Measurements from ENCODE around the gene KCNQ4. TPM values are rescaled to one million over a fixed set of nuclear protein-coding genes. Genes with fewer than 3 reads are reported as not detected.
A peak's percentile ranks its signal among the peaks of the same experiment; 100 is the strongest.

KCNQ4 gene
- total and polyA plus RNA-seq, 2 donors from 2014 or later = 0.65 to 1.2 TPM

- FAIRE-seq = no peak
These were observed 104.1 kb downstream of the KCNQ4 start for GRCh38 chr1:40887652-40888051.

More at GRCh38 chr1:40887652-40888051, 104.1 kb downstream of the KCNQ4 start:
- Histone ChIP-seq H3K27ac (ENCODE audit: low read depth in 2 of 2, low read length in 2 of 2) (no peak overlapping the region), H3K36me3 (ENCODE audit: control insufficient read depth in 2 of 3, insufficient read depth in 3 of 3, low read length in 3 of 3) (no peaks in the 10 kb centered on the region), H3K9me3 (ENCODE audit: control insufficient read depth in 2 of 3, insufficient read depth in 1 of 3, low read length in 3 of 3) (no peaks in the 10 kb centered on the region), H3K27me3 (ENCODE audit: control insufficient read depth, insufficient read depth, low read length) (peaks cover 8% of the 10 kb centered on the region), H3K9ac (ENCODE audit: low read length in 3 of 3) (no peak overlapping the region), H3K4me1 (ENCODE audit: control insufficient read depth in 2 of 3, insufficient read depth in 2 of 3, low read depth in 1 of 3, low read length in 3 of 3) (no peaks in the 10 kb centered on the region), H3K4me3 (ENCODE audit: low read length in 3 of 3) (no peak overlapping the region)
- no peak for DNase-seq
- TF ChIP-seq CTCF (IDR thresholded peaks at IDR 0.05; ENCODE audit: borderline replicate concordance, extremely low read depth, insufficient read depth) = no peak
- intact Hi-C loops (cut with DNase I) = no loop called here

Small RNA genes lying within 50 kb of the gene (microRNA-seq; reads per million reads assigned to microRNA genes)
- gene MIR30C1 (22.0 reads per million, percentile 32 among the genes with 10 or more reads in this experiment), gene MIR30E (3,539 reads per million, percentile 90 among the genes with 10 or more reads in this experiment)

Other genes starting within 250 kb of the KCNQ4 start
- gene RIMS3, start 118.1 kb upstream of the KCNQ4 start, total RNA-seq = 6.2 TPM
- 1.6 TPM for gene RIMS3, start 118.1 kb upstream of the KCNQ4 start, polyA plus RNA-seq (ENCODE audit: insufficient read depth, low read depth, low replicate concordance)
- gene NFYC, start 92.1 kb upstream of the KCNQ4 start, total RNA-seq = 69.3 TPM
- 52.1 TPM for gene NFYC, start 92.1 kb upstream of the KCNQ4 start, polyA plus RNA-seq (ENCODE audit: insufficient read depth, low read depth, low replicate concordance)
- gene CITED4, start 78.6 kb downstream of the KCNQ4 start, total RNA-seq = 78.6 TPM
- 21.7 TPM for gene CITED4, start 78.6 kb downstream of the KCNQ4 start, polyA plus RNA-seq (ENCODE audit: insufficient read depth, low read depth, low replicate concordance)
- 23.8 TPM for gene CTPS1, start 195.9 kb downstream of the KCNQ4 start, total RNA-seq
- 8.8 TPM for gene CTPS1, start 195.9 kb downstream of the KCNQ4 start, polyA plus RNA-seq (ENCODE audit: insufficient read depth, low read depth, low replicate concordance)
- 0.50 TPM for gene SLFNL1, start 237.9 kb downstream of the KCNQ4 start, total RNA-seq
- gene SLFNL1, start 237.9 kb downstream of the KCNQ4 start, polyA plus RNA-seq (ENCODE audit: insufficient read depth, low read depth, low replicate concordance) = 0.32 TPM

All from kidney (tissue), 14 donors.